ENCODE data around the gene ACADL.
A peak's percentile ranks its signal among the peaks of the same experiment; 100 is the strongest.

Gene ACADL

DNA sequence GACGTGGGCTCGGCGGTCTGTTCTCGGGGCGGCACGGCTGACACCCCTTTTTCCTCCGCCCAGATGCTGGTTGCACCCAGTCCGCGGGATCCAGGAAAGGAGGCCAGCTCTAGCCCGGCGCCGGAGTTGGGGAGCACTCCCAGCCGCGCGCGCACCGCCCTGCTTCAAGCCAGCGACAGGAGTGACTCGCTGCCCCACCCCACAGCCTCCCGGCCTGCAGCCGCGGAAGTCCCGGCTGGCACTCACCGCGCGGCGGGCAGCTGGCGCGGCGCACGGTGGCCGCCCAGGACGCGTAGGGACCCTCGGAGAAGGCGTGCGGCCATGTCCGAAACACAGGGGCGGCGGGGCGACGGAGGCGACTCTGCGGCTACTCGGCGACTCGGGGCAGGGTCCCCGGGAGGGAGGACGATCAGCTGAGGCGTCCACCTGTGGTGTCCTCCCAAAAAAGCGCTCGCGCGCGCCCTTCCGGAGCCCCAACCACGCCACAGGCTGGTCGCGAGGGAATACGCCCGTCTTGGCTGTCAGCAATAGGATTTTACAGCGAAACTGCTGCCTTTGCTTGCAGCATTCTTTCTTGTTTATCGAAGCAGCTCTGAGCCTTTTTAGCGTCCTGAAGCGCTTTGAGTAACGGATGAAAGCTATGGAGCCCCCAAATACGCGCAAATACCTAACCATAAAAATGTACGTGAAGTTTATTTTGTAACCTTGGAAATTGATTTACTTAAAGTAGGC lies at the start of gene ACADL:
Gene ACADL, minus strand, starts transcription at position 507 of the 732 bp plus-strand sequence. Its CDS starts 184 bp downstream, at position 323.
- peak in 1 of 2 experiments; percentile 7 for DNase-seq

DNA sequence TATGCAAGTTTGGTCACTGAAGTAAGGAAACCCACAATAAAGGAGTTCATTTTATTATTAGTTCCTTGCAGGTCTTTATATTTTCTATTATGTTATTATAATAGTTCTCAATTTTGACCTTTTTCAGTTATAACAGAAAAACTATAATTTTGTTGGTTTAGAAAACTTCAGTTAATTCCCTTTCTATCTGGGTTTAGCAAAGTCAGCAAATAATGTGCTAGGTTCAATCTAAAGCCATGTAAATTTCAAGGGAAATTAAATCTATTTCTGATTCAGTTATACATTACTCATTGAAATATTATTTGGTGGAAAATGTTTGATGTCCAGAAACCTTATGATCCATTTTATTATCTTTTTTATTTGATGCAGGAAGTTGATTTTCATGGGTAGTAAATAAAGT lies 46.1 kb upstream of the ACADL start:
- no peak for DNase-seq

DNA sequence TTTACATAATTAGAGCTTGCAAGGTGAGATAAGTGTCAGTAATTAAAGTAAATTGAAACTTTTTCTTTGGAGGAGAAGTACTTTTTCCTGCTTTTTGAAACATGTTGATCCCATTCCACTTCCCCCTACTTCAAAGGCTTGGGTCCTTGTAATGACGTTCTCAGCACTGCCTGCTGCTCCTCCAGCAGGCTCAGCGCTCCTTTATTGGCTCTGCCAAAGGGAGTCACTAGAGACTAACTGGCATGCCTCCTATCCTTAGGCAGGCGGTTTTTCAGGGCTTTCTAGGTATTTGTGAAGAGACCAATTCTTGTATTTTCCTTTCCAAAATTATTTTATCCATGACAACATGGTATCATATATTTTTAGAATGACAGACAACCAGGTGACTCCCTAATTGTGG lies 43.9 kb upstream of the ACADL start:
- DNase-seq = no peak

DNA sequence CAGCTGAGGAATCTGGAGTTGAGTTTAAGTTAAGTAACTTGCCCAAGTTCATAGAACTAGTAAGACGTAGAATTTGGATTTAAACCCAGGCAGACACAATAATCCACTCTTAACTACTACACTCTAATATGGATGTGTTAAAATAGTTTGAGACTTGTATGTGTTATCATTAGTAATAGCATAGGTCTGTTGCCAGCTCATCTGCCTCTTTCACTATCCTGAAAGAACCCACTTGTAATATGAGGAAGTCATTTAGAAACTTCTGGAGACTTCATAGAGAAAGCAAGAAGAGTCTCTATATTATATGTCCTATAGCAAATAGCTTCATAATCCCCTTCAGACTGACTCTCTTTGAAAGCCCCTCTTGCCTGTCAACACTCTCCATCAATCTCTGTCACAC lies 43.0 kb upstream of the ACADL start:
- no peak for DNase-seq

DNA sequence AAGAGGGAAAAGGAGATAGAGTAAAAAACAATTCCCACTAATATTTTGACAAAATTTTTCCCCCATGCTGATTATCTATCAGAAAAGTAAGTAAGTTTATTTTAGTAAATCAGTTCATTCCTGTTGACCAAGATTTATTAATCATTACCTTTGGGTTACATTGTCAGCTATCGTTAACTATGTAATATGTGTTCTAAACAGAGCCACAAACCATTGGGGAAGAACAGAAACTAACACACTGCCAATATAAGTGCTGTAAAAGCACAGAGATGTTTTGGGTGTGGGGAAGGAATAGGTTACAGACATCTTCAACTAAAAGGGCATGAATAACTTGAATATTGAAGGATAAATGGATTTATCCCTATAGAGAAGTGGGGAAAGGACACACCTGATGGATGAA lies 42.5 kb upstream of the ACADL start:
- no peak for DNase-seq

DNA sequence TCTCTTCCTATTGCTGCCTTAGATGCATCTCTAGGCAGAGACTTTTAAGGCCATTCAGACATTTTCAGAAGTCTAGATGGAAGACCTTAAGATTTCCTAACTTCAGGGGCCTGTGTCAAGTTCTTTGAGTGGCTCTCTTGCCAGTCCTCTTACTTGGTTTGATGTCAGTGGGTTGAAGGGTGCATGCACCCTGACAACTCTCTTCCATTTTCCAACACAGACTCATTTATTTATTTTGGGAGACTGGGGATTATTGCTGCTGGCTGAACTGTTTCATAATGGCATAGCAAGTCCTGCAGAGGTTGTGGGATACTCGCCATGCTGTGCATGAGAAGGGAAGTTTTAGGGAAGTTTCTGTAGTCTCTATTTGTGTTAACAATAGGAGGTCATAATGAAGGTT lies 39.0 kb upstream of the ACADL start:
- no peak for DNase-seq

DNA sequence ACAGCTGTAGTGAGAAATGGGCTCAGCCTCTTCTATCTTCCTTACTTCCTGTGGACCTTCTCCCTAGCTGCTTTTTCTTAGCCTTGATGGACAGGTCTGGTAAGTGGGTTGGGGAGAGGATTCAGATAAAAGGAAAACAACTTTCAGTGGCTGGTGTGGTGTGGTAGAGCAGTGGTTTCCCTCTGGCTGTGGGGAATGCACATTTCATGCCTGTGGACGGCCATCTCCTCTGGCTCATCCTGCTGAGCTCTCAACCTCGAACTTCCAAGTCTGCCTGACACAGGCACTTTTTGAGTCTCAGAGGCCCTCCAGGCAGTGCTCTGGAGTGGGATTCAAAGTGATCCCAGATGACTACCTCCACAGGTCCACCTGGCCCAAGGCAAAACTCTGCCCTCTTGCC lies 38.6 kb upstream of the ACADL start:
- DNase-seq = no peak

DNA sequence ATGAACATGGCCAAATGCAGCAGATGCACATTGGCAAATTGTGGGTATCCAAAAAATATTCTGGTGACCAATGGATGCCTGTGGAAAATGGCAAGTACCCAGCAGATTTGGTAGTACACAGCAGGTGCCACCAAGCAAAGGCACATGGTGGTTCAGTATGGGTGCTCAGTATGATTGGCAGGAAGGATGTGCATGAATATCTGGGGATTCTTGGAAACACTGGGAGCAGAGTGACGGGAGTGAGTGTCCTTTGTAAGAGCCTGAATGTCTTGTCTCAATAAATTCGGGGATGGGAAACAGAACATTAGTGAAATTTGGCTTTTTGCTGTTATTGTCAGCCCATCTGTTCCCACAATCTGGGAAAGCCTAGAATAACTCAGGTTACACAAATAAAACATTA lies 36.8 kb upstream of the ACADL start:
- DNase-seq = no peak

DNA sequence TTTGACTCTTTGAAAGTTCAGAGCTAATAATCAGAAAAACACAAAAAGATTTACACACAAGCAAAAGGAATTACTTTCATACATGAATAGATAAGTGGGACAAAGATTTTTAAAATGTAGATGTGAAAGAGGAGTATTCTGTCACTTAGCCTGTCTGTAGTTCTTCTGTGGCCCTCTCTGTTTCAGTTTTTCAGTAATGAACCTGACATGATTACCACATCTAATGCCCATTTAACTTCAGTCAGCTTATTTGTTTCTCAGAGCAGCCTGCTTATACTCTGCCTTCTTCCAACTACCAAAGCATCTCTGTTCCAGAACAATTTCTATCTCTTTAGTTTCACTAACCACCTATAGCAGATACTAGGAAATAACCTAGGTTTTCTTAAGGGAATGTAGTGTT lies 34.4 kb upstream of the ACADL start:
- DNase-seq = no peak

DNA sequence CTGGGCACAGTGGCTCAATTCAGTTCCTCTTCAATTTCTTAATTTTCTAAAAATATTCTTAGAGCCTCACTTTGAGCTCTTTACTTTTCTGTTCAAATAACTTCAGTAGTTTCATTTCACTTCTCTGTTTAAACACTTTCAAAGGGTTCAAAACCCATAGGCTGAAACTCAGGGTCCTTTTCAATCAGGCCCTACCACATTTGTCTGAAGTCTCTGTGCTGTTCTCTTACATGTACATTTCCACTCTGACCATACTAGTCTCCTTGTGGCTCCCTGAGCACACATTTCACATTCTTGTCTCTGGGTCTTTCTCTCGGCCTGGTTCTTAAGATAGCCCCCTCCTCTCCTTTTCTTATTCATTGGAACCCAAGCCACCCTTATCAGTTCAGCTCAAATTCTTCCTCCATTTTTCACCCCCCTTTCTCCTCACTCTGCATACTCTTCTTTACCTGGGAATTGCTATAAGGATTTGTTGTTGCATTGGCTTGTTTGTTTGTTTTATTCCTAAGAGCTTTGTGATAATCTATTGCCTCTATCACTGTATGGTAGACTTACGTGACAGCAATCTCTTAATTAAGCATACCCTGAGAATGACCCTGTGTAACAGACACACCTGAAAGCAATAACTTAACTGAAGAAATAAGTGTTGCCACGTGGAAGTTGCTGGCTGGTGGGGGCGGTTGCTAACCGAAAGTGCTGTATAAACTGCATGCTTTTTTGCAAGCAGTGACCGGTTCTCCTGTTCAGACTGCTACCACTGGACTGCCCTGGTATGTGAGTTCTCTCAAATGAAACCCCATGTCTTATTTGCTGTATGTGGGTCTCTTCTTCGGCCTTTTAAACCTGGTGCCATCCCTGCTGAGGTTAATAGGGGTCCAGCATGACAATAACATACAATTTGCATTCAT lies 27.7 kb upstream of the ACADL start:
- no peak for DNase-seq

DNA sequence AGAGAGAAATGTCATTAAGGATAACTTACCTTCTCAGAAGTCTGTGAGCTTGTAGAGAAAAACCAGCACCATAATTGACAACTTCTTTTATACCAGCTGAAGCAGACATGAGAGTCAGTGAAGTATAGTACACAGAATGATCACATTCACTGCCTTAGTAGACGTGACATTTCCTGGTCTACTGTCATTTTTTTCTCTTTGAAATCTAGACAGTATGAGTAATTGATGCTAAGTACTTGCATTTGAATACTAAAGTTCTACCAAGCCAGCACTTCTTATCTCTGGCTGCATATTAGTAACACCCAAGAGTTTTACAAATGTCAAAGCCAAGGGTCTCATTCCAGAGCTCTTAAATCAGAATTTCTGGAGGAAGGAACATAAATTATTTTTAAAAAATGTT lies 25.4 kb upstream of the ACADL start:
- DNase-seq = no peak

DNA sequence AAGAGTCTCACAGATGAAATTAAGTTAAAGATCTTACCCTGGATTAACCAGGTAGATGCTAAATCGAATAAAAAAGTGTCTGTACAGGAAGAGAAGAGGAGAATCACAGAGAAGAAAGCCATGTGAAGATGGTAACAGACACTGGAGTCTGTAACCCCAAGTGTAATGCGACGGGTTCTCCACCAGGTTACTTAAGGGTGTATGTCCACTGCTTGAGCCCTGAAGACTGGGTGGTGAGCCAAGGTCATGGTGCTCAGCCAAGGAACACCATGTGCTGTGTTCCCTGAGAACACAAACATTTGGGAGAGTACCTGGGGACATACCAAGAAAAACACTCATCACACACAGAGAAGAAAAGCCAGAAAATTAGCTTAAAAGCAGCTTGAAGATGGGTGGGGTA lies 8.2 kb upstream of the ACADL start:
- no peak for DNase-seq

DNA sequence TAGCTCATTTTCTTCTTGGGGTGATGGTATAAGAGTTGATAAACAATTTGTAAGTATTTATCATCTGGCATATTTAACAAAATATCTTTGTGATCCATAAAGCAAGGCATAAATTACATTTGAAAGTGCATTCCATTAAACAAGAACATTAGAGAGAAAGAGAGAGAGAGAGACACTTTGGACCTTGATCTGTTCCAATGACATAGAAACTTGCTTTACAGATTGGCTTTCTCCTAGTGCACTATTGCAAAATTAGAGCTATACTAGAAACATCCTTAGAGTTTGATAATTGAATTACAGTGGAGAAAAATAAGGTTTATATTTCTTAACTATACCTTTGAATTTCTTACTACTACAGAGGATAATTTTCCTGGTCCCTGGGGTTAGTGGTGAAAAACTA lies 5.7 kb upstream of the ACADL start:
- no peak for DNase-seq

DNA sequence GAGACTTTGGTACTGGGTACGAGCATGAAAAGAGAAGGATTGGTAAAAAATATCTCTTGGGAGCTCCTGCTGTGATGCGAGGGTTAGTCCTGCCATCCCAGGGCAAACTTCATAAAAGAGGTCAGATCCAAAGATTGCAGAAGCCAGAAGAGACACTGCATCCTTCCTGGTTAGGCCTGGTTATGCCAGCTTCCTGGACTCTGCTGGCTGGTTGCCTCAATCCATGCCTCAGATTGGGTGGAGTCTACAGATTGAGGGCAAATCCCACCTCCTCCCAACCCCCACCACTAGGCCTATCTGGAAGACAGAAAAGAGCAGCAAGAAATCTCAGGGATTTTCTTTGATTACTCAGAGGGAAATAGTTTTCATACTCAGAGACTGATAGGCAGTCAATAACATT lies 5.3 kb upstream of the ACADL start:
- no peak for DNase-seq

DNA sequence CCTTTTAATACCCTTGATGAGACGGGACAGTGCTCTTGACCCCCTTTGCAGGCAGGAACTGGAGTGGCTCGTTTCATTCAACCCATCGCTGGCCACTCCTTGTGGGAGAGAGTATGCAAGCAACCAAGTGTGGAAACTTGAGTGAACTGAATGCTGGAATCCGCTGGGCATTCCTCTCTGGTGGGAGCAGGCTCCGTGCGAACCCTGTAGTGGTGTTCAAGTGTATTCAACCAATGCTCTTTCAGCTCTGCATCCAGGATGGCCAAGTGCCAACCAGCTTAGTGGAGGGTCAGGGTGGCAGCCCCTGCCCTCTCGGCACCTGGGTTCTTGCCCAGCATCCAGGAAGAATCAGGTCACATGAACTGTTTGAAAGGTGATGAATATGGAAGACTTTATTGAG lies 3.3 kb upstream of the ACADL start:
- DNase-seq = peak in 1 of 2 experiments; percentile 7

DNA sequence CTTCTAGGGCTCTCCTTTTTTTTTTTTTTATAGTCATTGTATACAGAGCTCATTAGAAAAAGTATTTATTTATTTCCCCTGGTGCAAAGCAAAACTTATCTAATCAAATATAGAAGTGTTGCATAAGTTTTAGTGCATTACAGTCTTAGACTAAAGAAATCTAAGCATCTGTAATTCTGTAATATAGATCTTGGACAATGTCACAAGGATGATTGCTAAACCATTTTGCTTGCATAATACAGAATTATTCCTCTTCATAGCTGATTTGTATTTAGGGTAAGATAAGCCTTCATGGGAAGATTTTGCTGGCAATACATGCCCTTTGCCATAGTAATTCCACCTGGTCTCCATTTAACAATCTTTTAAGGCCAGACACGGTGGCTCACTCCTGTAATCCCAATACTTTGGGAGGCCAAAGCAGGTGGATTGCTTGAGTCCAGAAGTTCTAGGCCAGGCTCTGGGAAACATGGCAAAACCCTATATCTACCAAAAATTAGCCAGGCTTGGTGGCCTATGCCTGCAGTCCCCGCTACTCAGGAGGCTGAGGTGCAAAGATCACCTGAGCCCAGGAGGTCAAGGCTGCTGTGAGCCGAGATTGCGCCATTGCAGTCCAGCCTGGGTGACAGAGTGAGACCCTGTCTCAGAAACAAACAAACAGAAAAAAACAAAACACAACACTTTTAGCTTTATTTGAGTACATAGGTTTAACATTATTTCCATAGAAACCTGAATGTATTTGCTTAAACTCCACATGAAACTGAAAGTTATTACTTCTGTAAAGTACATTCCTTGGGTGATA lies 2.2 kb upstream of the ACADL start:
- DNase-seq = no peak

DNA sequence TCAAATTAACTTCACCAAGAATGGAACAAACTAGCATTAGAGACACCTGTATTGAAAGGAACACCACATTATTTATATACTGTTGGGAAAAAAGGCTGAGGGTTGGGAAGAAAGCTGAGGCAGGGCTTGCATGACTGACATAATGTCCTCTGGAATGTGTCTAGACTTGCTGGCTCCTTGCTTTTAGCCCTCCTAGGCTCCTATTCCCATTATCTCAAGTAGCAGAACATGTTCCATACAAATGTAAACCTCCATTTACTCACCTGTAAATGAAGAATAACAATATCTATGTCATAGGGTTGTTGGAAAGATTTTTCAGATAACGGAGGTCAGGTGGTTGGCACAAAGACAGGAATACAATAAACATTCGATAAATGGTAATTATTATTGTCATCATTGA lies 976 bp upstream of the ACADL start:
- no peak for DNase-seq

DNA sequence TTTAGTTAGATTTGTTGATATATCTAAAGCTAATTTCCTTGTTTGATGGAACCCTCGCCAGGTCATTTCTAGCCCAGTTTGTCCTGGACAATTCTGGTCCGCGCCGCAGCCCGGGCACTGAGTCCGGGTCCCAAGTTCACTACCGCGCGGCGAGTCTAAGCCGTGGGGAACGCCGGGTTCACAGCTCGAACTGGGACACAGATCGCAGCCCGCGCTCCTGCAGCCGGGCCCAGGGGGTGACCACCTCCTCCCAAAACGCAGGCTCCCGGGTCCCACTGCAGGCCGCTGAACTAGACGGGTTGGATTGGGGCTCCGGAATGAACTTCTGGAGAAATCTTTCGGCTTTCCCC lies 681 bp downstream of the ACADL start:
- DNase-seq = no peak

DNA sequence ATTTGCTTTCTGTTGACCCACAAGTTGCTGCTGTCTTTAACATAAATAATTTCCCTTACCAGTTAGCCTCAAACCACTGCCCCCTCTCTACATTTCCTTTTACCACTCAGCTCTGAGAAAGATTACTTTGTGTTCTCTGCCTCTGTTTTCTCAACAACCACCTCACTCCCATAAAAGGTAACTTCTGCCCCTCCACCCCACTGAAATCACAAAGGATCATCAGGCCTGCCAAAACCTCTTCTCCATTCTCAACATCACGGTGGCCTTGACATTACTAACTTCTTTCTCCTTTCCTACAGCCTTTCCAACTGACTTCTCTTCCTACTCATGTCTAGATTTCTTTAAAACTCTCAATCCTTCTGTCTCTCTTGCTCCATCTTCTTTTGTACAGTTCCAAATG lies 10.1 kb downstream of the ACADL start:
- no peak for DNase-seq

DNA sequence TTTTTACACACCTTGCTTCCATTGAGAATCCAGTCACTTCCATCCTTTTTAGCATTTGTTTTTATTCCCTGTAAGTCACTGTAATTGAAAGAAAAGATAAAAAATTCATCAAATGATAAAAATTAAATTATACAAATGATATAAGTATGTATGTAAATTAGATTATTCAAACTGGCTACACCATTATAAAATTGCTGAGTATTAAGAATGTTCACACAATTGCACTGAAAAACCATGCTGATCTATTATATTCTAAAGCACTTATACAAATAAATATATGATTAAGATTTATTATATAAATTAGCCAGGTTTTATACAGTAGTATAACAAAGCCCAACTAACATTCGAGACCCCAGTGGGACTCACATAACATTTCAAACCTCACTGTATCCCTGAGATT lies 15.1 kb downstream of the ACADL start:
- DNase-seq = no peak

DNA sequence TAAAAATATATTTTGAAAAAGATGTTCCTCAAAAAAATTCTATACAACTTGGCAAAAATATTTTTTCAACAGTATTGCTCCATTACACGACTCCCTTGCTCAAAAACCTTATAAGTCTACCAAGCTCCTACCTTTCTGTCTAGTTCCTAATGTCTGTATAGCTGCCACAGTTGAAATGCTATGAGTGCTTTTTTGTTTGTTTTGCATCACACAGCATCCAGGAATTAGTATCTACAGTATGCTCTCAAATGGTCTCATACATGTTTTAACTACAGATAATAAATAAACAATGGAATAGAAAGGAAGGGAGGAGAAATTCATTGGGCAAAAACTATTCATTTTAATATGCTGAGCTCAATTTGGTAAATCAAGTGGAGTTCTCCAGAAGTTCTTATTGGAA lies 17.3 kb downstream of the ACADL start:
- DNase-seq = no peak

DNA sequence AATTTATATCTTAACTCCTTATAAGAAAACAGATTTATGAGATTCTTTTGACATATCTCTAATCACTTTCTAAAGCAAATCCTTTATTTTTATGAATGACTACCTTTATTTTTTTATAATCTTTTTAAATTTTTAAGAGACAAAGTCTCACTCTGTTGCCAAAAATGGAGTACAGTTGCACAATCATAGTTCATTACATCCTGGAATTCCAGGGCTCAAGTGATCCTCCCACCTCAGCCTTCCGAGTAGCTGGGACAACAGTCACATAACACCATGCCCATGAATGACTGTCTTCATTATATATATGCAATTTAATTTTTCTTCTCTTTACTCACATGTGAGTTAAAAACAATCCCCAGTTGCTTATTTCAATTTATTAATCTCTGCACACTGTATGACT lies 21.7 kb downstream of the ACADL start:
- DNase-seq = no peak

DNA sequence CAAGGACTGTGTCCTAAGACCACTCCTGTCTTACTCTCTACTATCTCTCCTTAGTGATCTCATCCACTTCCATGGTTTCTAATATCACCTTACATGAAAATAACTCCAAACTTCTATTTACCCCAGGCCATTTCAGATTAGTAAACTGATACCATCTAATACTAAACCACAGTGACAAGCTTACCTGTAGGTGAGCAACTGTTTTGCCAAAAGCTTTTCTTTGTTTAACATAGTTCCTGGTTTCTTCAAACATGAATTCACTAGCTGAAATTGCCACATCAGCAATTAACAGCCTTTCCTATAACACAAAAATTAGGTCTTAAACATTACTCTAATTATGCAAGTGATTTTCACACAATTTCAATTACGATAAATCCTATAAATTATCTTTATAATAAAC lies 22.1 kb downstream of the ACADL start:
- no peak for DNase-seq

DNA sequence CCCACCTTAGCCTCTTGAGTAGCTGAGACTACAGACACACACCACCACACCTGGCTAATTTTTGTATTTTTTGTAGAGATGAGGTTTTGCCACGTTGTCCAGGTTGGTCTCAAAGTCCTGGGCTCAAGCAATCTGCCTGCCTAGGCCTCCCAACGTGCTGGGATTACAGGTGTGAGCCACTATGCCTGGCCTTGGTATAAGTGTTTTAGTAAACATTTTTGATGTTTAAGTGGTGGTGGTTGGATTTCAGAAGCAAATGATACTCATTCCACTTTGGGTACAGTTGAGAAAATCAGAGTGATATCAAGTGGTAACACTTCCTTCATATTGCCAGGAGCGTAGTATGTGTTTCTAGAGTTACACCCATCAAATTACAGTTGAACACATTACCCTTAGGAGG lies 25.4 kb downstream of the ACADL start:
- no peak for DNase-seq

All from NCI-H446 (cell line).